Measurements from ENCODE around the gene HES7.

The HES7 gene

GRCh38 chr17:8146381-8147140 is 22.7 kb upstream of the HES7 start:
- TF ChIP-seq, protein P1, sequence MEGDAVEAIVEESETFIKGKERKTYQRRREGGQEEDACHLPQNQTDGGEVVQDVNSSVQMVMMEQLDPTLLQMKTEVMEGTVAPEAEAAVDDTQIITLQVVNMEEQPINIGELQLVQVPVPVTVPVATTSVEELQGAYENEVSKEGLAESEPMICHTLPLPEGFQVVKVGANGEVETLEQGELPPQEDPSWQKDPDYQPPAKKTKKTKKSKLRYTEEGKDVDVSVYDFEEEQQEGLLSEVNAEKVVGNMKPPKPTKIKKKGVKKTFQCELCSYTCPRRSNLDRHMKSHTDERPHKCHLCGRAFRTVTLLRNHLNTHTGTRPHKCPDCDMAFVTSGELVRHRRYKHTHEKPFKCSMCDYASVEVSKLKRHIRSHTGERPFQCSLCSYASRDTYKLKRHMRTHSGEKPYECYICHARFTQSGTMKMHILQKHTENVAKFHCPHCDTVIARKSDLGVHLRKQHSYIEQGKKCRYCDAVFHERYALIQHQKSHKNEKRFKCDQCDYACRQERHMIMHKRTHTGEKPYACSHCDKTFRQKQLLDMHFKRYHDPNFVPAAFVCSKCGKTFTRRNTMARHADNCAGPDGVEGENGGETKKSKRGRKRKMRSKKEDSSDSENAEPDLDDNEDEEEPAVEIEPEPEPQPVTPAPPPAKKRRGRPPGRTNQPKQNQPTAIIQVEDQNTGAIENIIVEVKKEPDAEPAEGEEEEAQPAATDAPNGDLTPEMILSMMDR (IDR thresholded peaks at IDR 0.05; ENCODE audit: low read depth, low read length, missing control alignments): no peak
- DNase-seq (ENCODE audit: low read depth): no peak
- no peak overlapping the region for H3K4me3 ChIP-seq (ENCODE audit: low read depth, low read length)

GRCh38 chr17:8145811-8146210 is 21.9 kb upstream of the HES7 start:
- TF ChIP-seq, protein P1 (IDR thresholded peaks at IDR 0.05; ENCODE audit: low read depth, low read length, missing control alignments): no peak
- DNase-seq (ENCODE audit: low read depth): no peak
- no peak overlapping the region for H3K4me3 ChIP-seq (ENCODE audit: low read depth, low read length)

DNA sequence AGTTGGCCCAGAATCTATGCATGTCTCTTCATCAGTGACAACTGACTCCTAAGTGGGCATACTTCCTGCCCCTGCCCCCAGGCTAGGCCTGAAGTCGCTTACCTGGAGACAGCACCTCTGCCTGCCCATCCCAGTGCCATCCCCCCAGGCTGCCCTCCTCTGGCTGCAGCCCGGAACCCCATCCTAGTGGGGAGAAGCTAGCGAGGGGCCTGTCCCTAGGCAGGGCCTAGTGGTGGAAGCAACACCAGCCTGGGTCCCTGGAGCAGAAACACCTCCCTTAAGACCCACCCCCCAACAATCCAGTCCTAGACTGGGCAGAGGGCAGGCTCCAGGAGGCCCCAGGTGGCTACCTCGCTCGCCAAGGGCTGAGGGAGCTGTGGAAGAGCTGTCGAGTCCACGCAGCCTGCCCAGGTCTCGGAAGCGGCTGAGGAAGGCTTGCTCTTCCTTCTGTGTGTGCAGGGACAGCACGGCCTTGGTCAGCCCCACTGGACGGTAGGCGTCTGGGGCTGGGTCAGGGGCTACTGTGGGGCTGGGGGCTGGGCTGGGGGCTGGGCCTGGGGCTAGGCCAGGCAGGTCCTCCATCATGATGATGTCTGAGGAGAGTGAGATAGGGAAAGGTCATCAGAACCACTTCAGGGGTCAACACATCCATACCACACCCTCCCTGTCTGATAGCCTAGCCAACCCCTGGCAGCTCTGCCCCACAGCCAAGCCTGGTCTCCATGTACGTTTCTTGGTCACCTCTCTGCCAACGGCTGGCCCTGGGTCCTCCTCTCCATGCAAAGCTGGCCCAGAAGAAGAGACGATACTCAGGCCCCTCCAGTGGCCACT is 20.7 kb upstream of the HES7 start:
- TF ChIP-seq, protein P1 (IDR thresholded peaks at IDR 0.05; ENCODE audit: low read depth, low read length, missing control alignments): no peak
- H3K4me3 ChIP-seq (ENCODE audit: low read depth, low read length): no peak overlapping the region
- no peak for DNase-seq (ENCODE audit: low read depth)

GRCh38 chr17:8143581-8144400 is 19.9 kb upstream of the HES7 start:
- no peak overlapping the region for H3K4me3 ChIP-seq (ENCODE audit: low read depth, low read length)
- no peak for DNase-seq (ENCODE audit: low read depth)
- TF ChIP-seq, protein P1 (IDR thresholded peaks at IDR 0.05; ENCODE audit: low read depth, low read length, missing control alignments): no peak

- TF ChIP-seq, protein P1 (IDR thresholded peaks at IDR 0.05; ENCODE audit: low read depth, low read length, missing control alignments): no peak
- H3K4me3 ChIP-seq (ENCODE audit: low read depth, low read length): no peak overlapping the region
- DNase-seq (ENCODE audit: low read depth): no peak
Observed at GRCh38 chr17:8142887-8143580, 19.1 kb upstream of the HES7 start.

GRCh38 chr17:8142158-8142886 is 18.4 kb upstream of the HES7 start:
- DNase-seq (ENCODE audit: low read depth): no peak

More at GRCh38 chr17:8142158-8142886, 18.4 kb upstream of the HES7 start:
- TF ChIP-seq, protein P1 (IDR thresholded peaks at IDR 0.05; ENCODE audit: low read depth, low read length, missing control alignments): no peak
- H3K4me3 ChIP-seq (ENCODE audit: low read depth, low read length): no peak overlapping the region

All from GM12864 (cell line).